HUES6 (cell line): Measurements from ENCODE around the gene OGDHL.
"Not testable (repeated sequence)": the region's sequence is repeated elsewhere in the genome, so short reads cannot be mapped to it uniquely, and the experiment has no call there.

Experiments used
- H3K27ac ChIP-seq: 2 replicates; pipeline ENCODE4 v1.7.0; 2013; ENCODE audit warnings: low read depth, mild to moderate bottlenecking, low read length, inconsistent platforms
- H3K27me3 ChIP-seq: 2 replicates; pipeline ENCODE4 v1.6.1; 2013; ENCODE audit warnings: low read length; ENCODE audit not compliant: control insufficient read depth, insufficient read depth
- H3K36me3 ChIP-seq: 2 replicates; pipeline ENCODE4 v1.6.1; 2013; ENCODE audit warnings: low read length; ENCODE audit not compliant: control insufficient read depth, insufficient read depth
- H3K4me1 ChIP-seq: 2 replicates; pipeline ENCODE4 v1.6.1; 2013; ENCODE audit warnings: low read length; ENCODE audit not compliant: control insufficient read depth, insufficient read depth
- H3K4me3 ChIP-seq: 2 replicates; pipeline ENCODE4 v1.5.1; 2013; ENCODE audit warnings: low read depth, low read length
- H3K9ac ChIP-seq: one replicate; pipeline ENCODE4 v1.6.1; 2013; ENCODE audit warnings: mild to moderate bottlenecking, low read length
- H3K9me3 ChIP-seq: 2 replicates; pipeline ENCODE4 v1.6.1; 2013; ENCODE audit warnings: low read depth, low read length; ENCODE audit not compliant: control insufficient read depth, insufficient read depth

The OGDHL gene

DNA sequence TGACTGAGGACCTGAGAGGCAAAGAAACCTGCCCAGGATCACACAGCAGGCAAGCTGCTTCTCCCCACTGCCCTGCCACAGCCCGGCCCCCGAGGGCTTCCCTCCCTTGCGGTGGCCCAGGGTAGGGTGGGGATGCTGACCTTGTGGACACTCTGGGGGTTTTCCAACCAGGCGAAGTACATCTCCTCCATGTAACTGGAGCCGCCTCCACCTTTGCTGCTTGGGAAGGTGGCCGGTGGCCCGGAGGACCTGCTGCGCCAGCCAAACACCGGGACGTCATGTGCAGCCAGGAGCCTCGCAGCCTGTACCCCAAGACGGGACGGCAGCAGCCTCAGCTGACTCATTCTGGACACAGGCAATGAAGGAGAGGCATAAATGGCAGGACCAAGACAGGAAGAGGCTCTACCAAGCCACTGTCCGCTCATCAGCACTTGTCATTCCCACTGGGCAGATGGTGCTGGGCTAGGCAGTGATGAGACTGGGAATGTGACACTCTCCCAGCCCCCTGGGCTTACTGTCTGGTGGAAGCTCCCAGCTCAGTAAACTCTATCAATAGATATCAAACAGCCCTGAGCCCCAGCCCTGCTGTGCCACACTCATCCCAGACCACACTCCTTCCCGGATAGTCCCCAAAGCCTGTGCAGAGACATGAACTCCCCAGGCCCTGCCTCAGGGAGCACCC, 3.7 kb downstream of the OGDHL start:
- H3K27ac ChIP-seq = no peak overlapping the region
- H3K27me3 ChIP-seq = peaks cover 11% of the 10 kb centered on the region
- no peaks in the 10 kb centered on the region for H3K9me3 ChIP-seq
- H3K4me1 ChIP-seq = 0 out of 2 replicates have a peak, but pooled peaks cover 14% of the 10 kb centered on the region
- H3K36me3 ChIP-seq = peaks cover 10% of the 10 kb centered on the region
- no peak overlapping the region for H3K9ac ChIP-seq
- H3K4me3 ChIP-seq = no peak overlapping the region

DNA sequence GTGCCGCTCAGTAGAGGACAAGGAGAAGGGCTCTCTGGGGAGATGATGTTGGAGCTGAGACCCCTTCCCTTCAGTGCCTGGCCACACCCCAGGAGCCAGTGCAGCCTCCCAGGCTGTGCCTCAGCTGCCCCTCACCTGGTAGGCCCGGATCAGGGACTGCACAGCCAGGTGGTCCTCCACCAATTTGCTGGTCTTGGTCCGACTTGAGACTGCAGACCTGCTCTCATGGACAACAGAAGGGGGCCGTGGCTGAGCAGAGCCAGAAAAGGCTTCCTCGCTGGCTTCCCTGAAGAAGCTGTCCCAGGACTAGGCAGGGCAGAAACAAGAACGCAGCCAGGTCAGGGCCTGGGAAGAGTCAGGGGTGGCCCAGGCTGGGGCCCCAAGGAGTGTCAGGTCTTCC, 5.5 kb downstream of the OGDHL start:
- Histone ChIP-seq H3K9me3 (no peaks in the 10 kb centered on the region), H3K27ac (no peak overlapping the region), H3K4me1 (0 out of 2 replicates have a peak, but pooled peaks cover 10% of the 10 kb centered on the region), H3K27me3 (no peaks in the 10 kb centered on the region), H3K36me3 (peaks cover 19% of the 10 kb centered on the region), H3K4me3 (no peak overlapping the region), H3K9ac (no peak overlapping the region)

DNA sequence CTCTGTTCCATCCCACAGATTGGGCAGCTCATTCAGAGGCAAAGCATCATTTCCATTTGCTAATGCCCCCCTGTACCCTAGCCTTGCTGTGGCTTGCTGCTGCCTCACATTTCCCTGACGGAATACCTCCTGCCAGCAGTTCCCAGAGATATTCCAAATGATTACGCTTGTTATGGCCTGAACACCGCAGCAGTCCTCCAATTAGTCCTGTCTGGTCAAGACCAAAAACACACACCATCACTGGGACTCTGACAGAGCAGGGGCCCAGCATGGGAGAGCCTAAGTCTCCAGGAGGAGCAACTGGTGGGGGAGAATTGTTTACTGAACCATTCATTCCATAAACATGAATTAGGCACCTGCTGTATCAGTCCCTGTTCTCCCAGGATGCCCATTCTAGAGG, 6.1 kb downstream of the OGDHL start:
- no peaks in the 10 kb centered on the region for H3K27me3 ChIP-seq
- H3K4me1 ChIP-seq = 0 out of 2 replicates have a peak, but pooled peaks cover 4% of the 10 kb centered on the region
- no peaks in the 10 kb centered on the region for H3K9me3 ChIP-seq
- no peak overlapping the region for H3K27ac ChIP-seq
- H3K9ac ChIP-seq = no peak overlapping the region
- no peak overlapping the region for H3K4me3 ChIP-seq
- H3K36me3 ChIP-seq = peaks cover 22% of the 10 kb centered on the region

DNA sequence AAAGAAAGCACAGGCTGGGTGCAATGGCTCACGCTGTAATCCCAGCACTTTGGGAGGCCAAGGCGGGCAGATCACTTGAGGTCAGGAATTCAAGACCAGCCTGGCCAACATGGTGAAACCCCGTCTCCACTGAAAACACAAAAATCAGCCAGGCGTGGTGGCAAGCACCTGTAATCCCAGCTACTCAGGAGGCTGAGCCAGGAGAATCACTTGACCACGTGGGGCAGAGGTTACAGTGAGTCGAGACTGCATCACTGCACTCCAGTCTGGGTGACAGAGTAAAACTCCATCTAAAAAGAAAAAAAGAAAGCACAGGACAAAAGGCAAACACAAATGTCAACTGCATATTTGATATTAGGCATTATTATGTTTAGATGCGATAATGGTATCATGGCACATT, 7.2 kb downstream of the OGDHL start:
- not testable (repeated sequence) for H3K4me1 ChIP-seq, H3K9ac ChIP-seq, H3K27ac ChIP-seq, H3K9me3 ChIP-seq, H3K4me3 ChIP-seq, H3K27me3 ChIP-seq
- H3K36me3 ChIP-seq = peaks cover 30% of the 10 kb centered on the region

DNA sequence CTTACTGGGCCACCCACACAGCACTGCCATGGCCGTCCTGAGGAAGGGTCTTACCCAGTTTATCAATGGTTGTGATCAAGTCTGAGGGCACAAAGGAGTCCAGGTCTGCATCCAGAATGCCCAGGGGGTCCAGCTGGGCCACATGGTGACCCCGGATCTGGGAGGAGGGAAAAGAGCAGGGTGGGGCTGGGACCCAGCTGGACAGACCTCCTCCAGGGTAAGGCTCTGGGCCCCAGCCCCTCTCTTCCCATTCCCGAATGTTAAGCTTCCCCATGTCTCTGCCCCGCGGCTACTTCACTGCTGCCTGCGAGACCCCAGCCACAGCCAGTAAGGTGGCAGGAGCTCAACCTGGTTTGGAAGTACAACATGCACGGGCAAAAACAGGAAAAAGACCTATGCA, 9.5 kb downstream of the OGDHL start:
- no peak overlapping the region for H3K4me3 ChIP-seq
- peaks cover 35% of the 10 kb centered on the region for H3K36me3 ChIP-seq
- H3K9ac ChIP-seq = no peak overlapping the region
- H3K4me1 ChIP-seq = no peaks in the 10 kb centered on the region
- H3K27ac ChIP-seq = no peak overlapping the region
- H3K27me3 ChIP-seq = no peaks in the 10 kb centered on the region
- no peaks in the 10 kb centered on the region for H3K9me3 ChIP-seq

DNA sequence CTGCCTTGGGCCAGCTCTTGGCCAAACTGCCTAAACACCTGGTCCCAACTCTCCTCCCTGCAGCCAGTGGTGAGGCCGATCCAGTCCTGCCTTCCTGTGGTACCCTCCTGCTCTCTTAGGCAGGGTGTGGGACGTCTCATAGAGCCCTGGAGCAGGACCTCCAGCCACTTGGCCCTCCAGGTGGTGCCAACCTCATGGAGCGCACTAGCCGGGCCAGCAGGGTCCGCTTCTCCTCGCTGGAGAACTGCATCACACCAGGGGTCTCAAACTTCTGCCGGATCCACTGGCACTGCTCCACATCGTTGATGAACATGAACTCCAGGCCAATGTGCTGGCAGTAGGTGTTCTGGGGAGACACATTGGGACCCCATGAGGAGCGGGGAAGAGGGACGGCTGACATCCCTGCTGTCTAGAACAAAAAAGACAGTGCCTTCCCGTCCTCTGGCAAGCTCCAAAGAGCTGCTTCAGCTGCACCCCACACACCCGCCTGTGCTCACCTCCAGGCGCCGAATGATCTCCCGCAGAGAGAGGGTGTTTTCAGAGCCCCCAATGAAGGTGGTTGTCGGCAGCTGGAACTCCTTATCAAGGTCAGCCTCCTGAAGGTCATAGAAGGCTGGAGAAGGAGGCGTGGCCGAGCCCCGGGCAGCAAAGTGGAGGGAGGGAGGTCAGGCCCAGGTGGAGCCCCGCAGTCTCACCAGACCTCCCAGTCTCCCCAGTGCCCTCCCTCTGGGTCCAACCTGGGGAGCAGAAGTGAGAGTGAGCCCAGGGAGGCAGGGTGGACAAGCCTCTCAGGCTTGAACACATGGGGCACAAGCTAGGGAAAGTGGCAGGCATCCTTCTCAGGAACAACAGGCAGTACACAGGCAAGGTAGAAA, 10.2 kb downstream of the OGDHL start:
- Histone ChIP-seq H3K9ac (no peak overlapping the region), H3K4me1 (no peaks in the 10 kb centered on the region), H3K27me3 (no peaks in the 10 kb centered on the region), H3K4me3 (no peak overlapping the region), H3K9me3 (no peaks in the 10 kb centered on the region), H3K36me3 (peaks cover 41% of the 10 kb centered on the region), H3K27ac (no peak overlapping the region)

DNA sequence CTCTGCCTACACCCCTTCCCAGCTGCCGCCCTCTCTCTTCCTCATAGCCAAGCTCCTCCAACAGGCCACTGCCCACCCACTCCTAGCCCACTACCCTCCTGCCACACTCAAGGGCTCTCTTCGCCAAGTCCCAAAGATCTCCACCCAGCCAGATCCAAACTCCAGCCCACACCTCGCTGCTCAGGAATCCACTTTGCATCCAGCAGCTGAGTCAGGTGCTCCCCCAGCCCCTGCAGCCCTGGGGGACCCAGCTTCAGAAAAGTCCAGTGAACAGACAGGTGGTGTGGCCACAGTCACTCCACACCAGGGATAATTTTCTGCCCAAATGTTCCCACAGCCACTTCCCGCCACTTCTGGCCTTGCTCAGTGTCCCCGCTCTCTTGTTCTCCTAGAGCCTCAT, 10.9 kb downstream of the OGDHL start:
- H3K9ac ChIP-seq = no peak overlapping the region
- H3K4me3 ChIP-seq = no peak overlapping the region
- no peaks in the 10 kb centered on the region for H3K4me1 ChIP-seq
- H3K36me3 ChIP-seq = peaks cover 43% of the 10 kb centered on the region
- no peaks in the 10 kb centered on the region for H3K27me3 ChIP-seq
- no peaks in the 10 kb centered on the region for H3K9me3 ChIP-seq
- H3K27ac ChIP-seq = no peak overlapping the region

DNA sequence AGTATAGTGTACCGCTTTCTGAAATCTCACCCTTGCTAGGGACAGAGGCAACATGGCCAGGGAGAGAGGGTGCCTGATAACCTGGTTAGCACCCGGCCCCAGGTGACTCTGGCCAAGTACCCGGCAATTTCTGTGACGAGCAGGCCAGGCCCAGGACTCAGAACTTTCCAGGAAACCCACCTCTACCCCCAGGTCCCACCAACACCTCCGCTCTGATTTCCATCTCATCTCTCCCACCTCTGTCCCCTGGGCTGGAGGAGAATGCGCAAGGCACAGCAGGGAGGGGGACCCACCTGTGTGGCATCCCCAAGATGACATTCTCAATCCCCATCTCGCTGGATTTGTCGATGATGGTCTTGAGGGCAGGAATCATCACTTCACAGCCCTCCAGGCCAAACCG, 11.6 kb downstream of the OGDHL start:
- Histone ChIP-seq H3K27ac (no peak overlapping the region), H3K9me3 (no peaks in the 10 kb centered on the region), H3K4me3 (no peak overlapping the region), H3K27me3 (no peaks in the 10 kb centered on the region), H3K4me1 (no peaks in the 10 kb centered on the region), H3K9ac (no peak overlapping the region), H3K36me3 (peaks cover 48% of the 10 kb centered on the region)

DNA sequence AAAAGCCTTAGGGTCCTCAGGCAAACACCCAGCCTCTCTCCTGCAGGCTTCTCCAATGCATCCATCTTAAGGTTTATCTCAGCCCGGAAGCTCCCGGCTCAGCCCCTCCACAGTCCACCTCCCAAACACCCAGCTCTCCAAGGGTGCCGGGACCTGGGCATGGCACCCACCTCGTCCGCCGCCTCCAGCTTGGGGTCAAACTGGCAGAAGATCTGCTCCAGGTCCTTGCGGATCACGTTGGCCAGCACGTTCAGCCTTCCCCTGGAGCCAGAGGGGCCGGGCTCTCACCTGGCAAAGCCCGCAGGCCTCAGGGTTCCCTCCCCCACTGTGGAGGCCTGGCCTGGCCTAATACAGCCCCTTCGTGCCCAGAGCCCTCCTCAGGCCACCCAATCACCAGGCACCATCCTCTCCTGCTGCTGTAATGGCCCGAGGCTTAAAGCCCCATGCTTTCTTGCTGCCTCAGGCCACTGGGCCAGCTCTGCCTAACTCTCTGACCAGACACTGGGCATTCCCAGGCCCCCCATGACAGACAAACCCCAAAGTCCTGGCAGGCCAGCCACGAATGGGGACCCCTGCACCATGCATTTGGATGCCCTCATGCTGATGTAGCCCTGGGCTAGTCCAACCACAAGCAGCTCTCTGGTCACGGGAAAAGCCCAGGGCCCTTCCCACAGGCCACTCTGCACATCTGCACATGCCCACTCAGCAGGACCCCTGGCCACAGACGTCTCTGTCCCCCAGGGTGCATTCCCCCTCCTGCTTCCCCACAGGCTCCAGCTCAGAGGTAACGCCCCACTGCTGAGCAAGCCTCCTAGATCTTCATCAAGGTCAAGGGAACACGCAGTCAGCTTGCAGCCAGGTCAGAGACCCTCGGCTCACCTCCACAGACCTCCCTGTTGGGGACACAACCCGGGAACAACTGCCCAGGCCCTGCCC, 12.3 kb downstream of the OGDHL start:
- H3K9ac ChIP-seq = no peak overlapping the region
- H3K9me3 ChIP-seq = no peaks in the 10 kb centered on the region
- H3K27me3 ChIP-seq = no peaks in the 10 kb centered on the region
- no peaks in the 10 kb centered on the region for H3K4me1 ChIP-seq
- no peak overlapping the region for H3K4me3 ChIP-seq
- peaks cover 55% of the 10 kb centered on the region for H3K36me3 ChIP-seq
- no peak overlapping the region for H3K27ac ChIP-seq

DNA sequence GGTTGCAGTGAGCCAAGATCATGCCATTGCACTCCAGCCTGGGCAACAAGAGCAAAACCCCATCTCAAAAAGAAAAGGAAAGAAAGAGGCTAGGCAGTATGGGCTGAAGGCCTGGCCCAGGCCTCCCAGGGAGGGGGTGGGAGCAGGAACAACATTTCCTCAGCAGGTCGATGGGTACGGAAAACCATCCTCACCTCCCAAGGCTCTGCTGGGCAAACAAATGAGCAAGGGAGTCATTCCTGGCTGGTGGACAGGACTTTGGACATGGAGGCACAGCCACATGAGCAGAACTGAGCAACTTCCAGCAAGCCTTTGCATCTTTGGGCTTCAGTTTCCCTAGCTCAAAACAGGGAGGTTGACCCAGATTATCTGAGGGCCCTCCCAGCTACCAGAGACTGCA, 13.0 kb downstream of the OGDHL start:
- H3K4me1 ChIP-seq = no peaks in the 10 kb centered on the region
- H3K27ac ChIP-seq = no peak overlapping the region
- H3K27me3 ChIP-seq = no peaks in the 10 kb centered on the region
- no peak overlapping the region for H3K4me3 ChIP-seq
- H3K9me3 ChIP-seq = no peaks in the 10 kb centered on the region
- H3K36me3 ChIP-seq = peaks cover 58% of the 10 kb centered on the region
- no peak overlapping the region for H3K9ac ChIP-seq
